ENCODE measurements around the gene HCFC1R1. TPM values are rescaled to one million over a fixed set of nuclear protein-coding genes. Genes with fewer than 3 reads are reported as not detected.
A peak's percentile ranks its signal among the peaks of the same experiment; 100 is the strongest.
"Not testable (repeated sequence)": the region's sequence is repeated elsewhere in the genome, so short reads cannot be mapped to it uniquely, and the experiment has no call there.

The HCFC1R1 gene, protein sequence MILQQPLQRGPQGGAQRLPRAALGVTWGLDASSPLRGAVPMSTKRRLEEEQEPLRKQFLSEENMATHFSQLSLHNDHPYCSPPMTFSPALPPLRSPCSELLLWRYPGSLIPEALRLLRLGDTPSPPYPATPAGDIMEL
- 100 to 1,000 TPM in 7 of 12 donors, 10 to 100 TPM in 4, not detected in 1; 82.4 to 162 (median 104) TPM for polyA plus RNA-seq (ENCODE audit: insufficient read length in 12 of 12)
- long read RNA-seq, donor 1, transcript HCFC1R1-206 (3 exons, 618 nt): minor isoform, 7 of 59 reads
- long read RNA-seq, donor 1, transcript HCFC1R1-208 (2 exons, 1,365 nt): minor isoform, 10 of 59 reads
- long read RNA-seq, donor 1, transcript HCFC1R1-201 (4 exons, 965 nt): major isoform, 37 of 59 reads
- long read RNA-seq, donor 1, partial matches to known transcripts: 0 of 59 reads
- long read RNA-seq, donor 1, other reads (novel, unspliced or antisense): 0 of 59 reads
- long read RNA-seq, donor 2, transcript HCFC1R1-201 (4 exons, 965 nt): major isoform, 52 of 96 reads
- long read RNA-seq, donor 2, transcript HCFC1R1-208 (2 exons, 1,365 nt): minor isoform, 9 of 96 reads
- long read RNA-seq, donor 2, transcript HCFC1R1-206 (3 exons, 618 nt): minor isoform, 26 of 96 reads
- long read RNA-seq, donor 2, transcript HCFC1R1-202 (3 exons, 765 nt): minor isoform, 7 of 96 reads
- long read RNA-seq, donor 2, partial matches to known transcripts: 0 of 96 reads
- long read RNA-seq, donor 2, other reads (novel, unspliced or antisense): 0 of 96 reads
- long read RNA-seq, donor 3, transcript HCFC1R1-201 (4 exons, 965 nt): major isoform, 26 of 54 reads
- long read RNA-seq, donor 3, transcript HCFC1R1-208 (2 exons, 1,365 nt): minor isoform, 6 of 54 reads
- long read RNA-seq, donor 3, transcript HCFC1R1-206 (3 exons, 618 nt): minor isoform, 15 of 54 reads
- long read RNA-seq, donor 3, transcript HCFC1R1-202 (3 exons, 765 nt): minor isoform, 7 of 54 reads
- long read RNA-seq, donor 3, partial matches to known transcripts: 0 of 54 reads
- long read RNA-seq, donor 3, other reads (novel, unspliced or antisense): 0 of 54 reads
- long read RNA-seq, donor 4, transcript HCFC1R1-206 (3 exons, 618 nt): minor isoform, 14 of 53 reads
- long read RNA-seq, donor 4, transcript HCFC1R1-201 (4 exons, 965 nt): major isoform, 29 of 53 reads
- long read RNA-seq, donor 4, transcript HCFC1R1-208 (2 exons, 1,365 nt): minor isoform, 6 of 53 reads
- long read RNA-seq, donor 4, partial matches to known transcripts: 0 of 53 reads
- long read RNA-seq, donor 4, other reads (novel, unspliced or antisense): 0 of 53 reads
- long read RNA-seq, donor 5, transcript HCFC1R1-206 (3 exons, 618 nt): minor isoform, 21 of 75 reads
- long read RNA-seq, donor 5, transcript HCFC1R1-208 (2 exons, 1,365 nt): minor isoform, 9 of 75 reads
- long read RNA-seq, donor 5, transcript HCFC1R1-201 (4 exons, 965 nt): major isoform, 40 of 75 reads
- long read RNA-seq, donor 5, partial matches to known transcripts: 0 of 75 reads
- long read RNA-seq, donor 5, other reads (novel, unspliced or antisense): 0 of 75 reads
- long read RNA-seq, donor 6, transcript HCFC1R1-206 (3 exons, 618 nt): minor isoform, 16 of 45 reads
- long read RNA-seq, donor 6, transcript HCFC1R1-201 (4 exons, 965 nt): major isoform, 18 of 45 reads
- long read RNA-seq, donor 6, transcript HCFC1R1-202 (3 exons, 765 nt): minor isoform, 6 of 45 reads
- long read RNA-seq, donor 6, partial matches to known transcripts: 0 of 45 reads
- long read RNA-seq, donor 6, other reads (novel, unspliced or antisense): 0 of 45 reads
- long read RNA-seq, donor 7, transcript HCFC1R1-208 (2 exons, 1,365 nt): minor isoform, 5 of 44 reads
- long read RNA-seq, donor 7, transcript HCFC1R1-206 (3 exons, 618 nt): major isoform, 19 of 44 reads
- long read RNA-seq, donor 7, transcript HCFC1R1-201 (4 exons, 965 nt): minor isoform, 12 of 44 reads
- long read RNA-seq, donor 7, partial matches to known transcripts: 5 of 44 reads
- long read RNA-seq, donor 7, other reads (novel, unspliced or antisense): 0 of 44 reads
- long read RNA-seq, donor 8, transcript HCFC1R1-206 (3 exons, 618 nt): minor isoform, 20 of 82 reads
- long read RNA-seq, donor 8, transcript HCFC1R1-201 (4 exons, 965 nt): major isoform, 45 of 82 reads
- long read RNA-seq, donor 8, transcript HCFC1R1-202 (3 exons, 765 nt): minor isoform, 8 of 82 reads
- long read RNA-seq, donor 8, transcript HCFC1R1-208 (2 exons, 1,365 nt): minor isoform, 9 of 82 reads
- long read RNA-seq, donor 8, partial matches to known transcripts: 0 of 82 reads
- long read RNA-seq, donor 8, other reads (novel, unspliced or antisense): 0 of 82 reads
- long read RNA-seq, donor 9, transcript HCFC1R1-206 (3 exons, 618 nt): minor isoform, 11 of 62 reads
- long read RNA-seq, donor 9, transcript HCFC1R1-201 (4 exons, 965 nt): major isoform, 43 of 62 reads
- long read RNA-seq, donor 9, partial matches to known transcripts: 0 of 62 reads
- long read RNA-seq, donor 9, other reads (novel, unspliced or antisense): 0 of 62 reads
- long read RNA-seq, donor 10, transcript HCFC1R1-202 (3 exons, 765 nt): minor isoform, 8 of 78 reads
- long read RNA-seq, donor 10, transcript HCFC1R1-201 (4 exons, 965 nt): major isoform, 45 of 78 reads
- long read RNA-seq, donor 10, transcript HCFC1R1-206 (3 exons, 618 nt): minor isoform, 14 of 78 reads
- long read RNA-seq, donor 10, transcript HCFC1R1-208 (2 exons, 1,365 nt): minor isoform, 11 of 78 reads
- long read RNA-seq, donor 10, partial matches to known transcripts: 0 of 78 reads
- long read RNA-seq, donor 10, other reads (novel, unspliced or antisense): 0 of 78 reads
- long read RNA-seq, donor 11, transcript HCFC1R1-202 (3 exons, 765 nt): minor isoform, 5 of 73 reads
- long read RNA-seq, donor 11, transcript HCFC1R1-208 (2 exons, 1,365 nt): minor isoform, 10 of 73 reads
- long read RNA-seq, donor 11, transcript HCFC1R1-201 (4 exons, 965 nt): major isoform, 35 of 73 reads
- long read RNA-seq, donor 11, transcript HCFC1R1-206 (3 exons, 618 nt): minor isoform, 23 of 73 reads
- long read RNA-seq, donor 11, partial matches to known transcripts: 0 of 73 reads
- long read RNA-seq, donor 11, other reads (novel, unspliced or antisense): 0 of 73 reads

DNA sequence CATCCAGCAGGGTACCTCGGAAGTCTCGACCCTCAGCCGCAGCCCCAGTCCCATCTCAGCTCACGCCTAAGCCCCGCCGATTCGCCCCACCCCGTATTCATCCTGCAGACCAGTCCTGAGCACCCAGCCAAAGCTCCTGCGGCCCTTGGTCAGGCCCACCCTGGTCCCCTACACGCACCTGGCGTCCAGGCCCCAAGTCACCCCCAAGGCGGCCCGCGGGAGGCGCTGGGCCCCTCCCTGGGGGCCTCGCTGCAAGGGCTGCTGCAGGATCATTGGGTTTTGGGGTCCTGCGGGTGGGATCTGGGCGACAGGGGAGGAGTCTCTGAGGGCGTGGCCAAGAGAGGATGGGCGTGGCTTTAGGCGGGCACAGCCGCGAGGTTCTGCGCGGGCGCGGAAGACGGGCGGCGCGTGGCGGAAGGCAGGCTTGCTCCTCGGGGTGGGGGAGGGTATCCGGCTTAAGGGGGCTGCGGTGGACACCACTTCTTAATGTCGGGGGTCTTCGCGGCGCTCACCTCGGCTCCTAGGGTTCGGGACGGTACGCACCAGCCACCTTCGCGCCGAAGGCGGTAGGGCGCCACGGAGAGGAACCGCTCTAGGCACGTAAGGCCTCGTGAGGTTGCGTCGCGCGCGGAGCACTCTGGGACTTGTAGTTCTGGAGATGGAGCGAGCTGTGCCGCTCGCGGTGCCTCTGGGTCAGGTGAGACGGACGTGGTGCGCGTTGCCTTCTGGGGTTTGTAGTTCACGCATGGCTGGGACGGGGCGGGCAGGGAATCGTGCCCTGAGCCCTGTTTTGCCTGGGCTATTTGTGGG lies at the start of gene HCFC1R1, which contains the start of gene THOC6:
TSS of gene HCFC1R1 (minus strand) at position 274 of the 810 bp plus-strand sequence. CDS start at position 273, 1 bp downstream.
TSS of gene THOC6 (plus strand) at position 367 of the 810 bp plus-strand sequence. CDS start at position 659, 292 bp downstream.
- peak; percentile 97 for DNase-seq

DNA sequence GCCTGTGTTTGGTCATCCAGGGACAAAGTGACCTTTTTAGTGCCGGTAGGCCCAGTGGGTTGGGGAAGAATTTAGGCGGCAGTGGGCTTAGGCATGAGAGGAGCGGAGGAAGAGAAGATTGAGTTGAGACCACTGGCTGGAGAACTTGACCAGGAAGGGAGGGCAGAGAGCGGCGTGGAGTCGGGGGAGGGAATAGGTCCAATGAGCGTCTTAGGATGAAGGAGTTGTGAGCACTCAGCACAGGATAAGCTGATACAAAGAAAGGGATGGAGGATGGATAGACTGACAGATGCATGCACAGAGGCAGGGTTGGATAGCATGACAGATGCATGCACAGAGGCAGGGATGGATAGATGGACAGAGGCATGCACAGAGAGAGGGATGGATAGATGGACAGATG lies 49.7 kb upstream of the HCFC1R1 start:
- no peak for DNase-seq

DNA sequence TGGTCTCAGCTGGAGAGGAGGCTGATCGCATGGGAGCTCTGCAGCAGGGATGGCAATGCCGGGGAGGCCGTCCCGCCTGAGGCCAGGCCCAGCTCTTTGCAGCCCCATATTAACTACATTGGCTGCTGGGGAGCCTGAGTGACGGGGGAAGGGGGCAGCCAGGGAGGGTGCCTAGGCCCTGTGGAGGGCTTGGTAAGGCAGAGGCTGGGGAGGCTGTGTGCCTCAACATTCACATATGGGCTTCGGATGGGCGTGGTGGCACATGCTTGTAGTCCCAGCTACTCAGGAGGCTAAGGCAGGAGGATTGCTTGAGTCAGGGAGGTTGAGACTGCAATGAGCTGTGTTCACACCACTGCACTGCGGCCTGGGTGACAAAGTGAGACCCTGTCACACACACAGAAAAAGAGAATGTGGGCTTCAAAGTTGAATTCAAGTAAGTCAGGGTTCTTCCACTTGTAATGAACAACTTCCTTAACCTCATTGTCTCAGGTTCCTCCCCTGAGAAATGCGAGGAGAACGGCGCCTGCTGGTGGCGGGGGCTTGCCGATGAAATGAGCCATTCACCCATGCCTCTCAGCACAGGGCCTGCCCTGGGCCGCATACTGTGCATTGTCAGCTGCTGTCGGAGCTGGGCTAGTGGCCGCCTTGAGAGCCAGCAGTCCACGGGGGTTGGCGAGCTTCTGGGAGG lies 49.0 kb upstream of the HCFC1R1 start:
- DNase-seq: not testable (repeated sequence)

DNA sequence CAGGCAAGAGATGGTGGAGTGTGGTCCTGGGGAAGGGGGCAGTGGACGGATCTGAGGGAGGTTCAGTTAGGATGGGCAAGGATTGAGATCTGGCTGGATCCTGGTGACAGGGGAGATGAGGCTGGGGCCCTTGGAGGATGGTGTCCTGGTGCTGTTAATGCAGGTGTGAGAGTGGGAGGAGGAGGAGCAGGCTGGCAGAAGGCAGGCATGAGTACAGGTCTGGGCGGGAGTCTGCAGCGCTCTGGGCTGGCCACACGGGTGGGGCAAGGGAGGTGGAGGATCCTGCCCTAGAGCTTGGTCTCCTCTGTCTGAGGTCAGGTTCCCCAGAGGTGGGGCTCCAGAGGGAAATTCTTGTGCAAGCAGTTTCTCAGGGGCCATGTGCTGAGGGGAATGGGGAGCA lies 48.4 kb upstream of the HCFC1R1 start:
- not testable (repeated sequence) for DNase-seq

DNA sequence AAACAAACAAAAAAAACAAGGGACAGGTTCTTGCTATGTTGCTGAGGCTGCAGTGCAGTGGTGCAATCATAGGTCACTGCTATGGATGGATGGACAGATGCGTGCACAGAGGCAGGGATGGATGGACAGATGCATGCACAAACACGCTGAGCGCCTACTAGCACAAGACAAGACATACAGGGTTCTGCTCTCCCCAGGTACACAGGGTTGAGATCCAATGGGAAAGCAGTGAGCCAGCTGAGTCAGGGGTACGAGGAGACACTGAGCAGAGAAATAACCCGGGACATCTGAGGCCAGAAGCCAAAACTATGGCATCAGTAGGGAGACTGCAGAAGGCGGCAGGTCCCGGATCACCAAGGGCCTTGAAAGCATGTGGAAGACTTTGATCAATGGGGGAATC lies 47.9 kb upstream of the HCFC1R1 start:
- no peak for DNase-seq

DNA sequence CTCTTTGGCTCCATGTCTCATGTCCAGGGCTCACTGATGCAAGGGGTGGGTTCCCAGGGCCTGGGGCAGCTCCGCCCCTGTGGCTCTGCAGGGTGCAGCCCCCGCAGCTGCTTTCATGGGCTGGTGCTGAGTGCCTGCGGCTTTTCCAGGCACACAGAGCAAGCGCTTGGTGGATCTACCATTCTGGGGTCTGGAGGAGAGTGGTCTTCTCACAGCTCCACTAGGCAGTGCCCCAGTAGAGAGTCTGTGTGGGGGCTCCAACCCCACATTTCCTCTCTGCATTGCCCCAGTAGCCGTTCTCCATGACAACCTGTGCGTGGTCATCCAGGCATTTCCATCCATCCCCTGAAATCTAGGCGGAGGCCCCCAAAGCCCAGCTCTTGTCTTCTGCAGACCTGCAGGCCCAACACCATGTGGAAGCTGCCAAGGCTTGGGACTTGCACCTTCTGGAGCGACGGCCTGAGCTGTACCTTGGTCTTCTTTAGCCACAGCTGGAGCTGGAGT lies 46.9 kb upstream of the HCFC1R1 start:
- DNase-seq: no peak

DNA sequence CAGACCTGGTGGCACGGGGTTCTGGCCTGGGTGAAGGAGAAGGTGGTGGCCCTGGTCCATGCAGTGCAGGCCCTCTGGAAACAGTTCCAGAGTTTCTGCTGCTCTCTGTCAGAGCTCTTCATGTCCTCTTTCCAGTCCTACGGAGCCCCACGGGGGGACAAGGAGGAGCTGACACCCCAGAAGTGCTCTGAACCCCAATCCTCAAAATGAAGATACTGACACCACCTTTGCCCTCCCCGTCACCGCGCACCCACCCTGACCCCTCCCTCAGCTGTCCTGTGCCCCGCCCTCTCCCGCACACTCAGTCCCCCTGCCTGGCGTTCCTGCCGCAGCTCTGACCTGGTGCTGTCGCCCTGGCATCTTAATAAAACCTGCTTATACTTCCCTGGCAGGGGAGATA lies 45.4 kb upstream of the HCFC1R1 start:
- not testable (repeated sequence) for DNase-seq

DNA sequence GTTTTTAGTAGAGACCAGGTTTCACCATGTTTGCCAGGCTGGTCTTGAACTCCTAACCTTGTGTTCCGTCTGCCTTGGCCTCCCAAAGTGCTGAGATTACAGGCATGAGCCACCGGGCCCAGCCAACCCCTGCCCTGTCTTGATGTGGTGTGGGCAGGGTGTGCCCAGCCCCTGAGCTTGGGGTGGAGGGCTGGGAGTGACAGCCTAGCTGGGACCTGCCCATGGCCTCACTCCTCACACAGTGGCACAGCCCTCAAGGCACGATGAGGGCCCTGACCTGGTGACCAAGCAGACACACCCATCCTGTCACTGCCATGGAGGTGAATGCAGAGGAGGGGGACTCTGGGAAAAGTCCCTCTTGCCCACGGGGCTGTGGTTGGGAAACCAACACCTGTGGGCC lies 44.7 kb upstream of the HCFC1R1 start:
- no peak for DNase-seq

DNA sequence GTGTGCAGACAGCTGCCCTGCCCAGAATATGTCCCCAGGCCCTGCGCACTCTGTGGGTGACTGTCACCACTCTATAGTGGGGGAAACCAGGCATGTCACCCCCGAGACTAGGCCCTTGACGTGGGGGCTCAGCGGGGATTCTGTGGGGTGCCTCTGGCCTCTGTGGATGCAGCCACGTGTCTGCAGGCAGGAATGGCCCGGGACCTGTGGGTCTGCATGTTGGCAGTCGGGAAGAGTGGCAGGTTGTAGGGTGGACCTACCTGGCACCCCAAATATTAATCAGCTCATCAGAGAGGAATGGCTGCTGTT lies 42.7 kb upstream of the HCFC1R1 start:
- DNase-seq: no peak

DNA sequence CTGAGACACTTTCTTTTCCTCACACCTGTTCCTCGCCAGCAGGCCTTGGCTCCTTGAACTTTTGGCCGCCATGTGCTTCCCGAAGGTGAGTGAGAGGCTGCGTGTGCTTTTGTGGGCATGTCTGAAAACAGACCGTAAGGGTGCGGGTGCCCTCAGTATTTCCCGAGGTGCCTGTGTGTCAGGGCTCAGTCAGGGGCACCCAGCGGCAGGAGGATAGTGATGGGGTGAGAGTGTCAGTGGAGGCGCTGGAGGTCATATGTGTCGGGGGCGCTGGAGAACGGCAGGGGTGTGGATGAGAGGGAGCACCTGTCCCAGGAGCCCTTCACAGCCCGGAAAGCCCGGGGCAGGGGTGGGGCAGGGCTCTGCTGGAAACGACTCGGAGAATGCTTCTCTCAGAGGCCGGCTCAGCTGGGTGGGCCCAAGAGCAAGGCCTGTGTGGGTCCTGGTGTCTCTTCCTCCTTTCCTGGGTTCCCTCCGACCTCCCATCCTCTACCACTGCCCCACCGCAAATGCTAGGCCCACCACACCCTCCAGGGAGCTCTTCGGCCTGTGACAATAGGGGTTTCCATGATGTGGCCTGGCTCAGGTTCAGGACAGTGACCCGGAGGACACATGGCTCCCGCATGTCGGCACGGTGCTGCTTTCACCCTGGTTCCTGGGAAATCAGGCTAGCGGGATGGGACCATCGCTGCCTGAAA lies 42.1 kb upstream of the HCFC1R1 start:
- no peak for DNase-seq

DNA sequence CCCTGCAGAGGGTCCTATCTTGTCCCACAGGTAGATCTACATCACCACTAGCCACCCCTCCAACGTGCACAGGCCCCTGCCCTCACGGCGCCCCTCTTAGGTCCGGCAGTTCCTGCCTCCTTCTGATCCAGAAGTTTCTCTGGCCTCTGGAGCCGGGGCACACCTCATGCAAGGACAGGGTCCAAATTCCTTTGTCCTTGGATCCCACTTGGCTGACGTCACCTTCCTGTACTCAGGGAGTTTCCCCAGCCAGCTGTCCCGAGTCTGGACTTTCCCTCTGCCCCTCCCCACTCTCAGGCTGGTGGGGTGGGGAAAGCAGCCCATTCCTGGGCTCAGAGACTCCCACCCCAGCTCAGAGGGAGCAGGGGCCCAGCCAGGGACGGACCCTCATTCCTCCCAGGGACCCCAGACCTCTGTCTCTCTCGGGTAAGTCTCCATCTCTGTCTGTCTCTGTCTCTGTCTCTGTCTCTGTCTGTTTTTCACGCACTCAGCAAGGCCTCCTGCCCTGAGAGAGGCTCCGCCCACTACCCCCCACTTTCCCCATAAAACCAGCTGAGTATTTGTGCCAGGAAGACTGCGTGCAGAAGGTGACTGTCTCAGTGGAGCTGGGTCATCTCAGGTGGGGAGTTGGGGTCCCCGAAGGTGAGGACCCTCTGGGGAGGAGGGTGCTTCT lies 41.5 kb upstream of the HCFC1R1 start, which contains the start of gene IL32:
TSS of gene IL32 (plus strand) at position 572 of the 673 bp plus-strand sequence. CDS start 172 bp downstream, outside the sequence.
- DNase-seq: peak; percentile 79

DNA sequence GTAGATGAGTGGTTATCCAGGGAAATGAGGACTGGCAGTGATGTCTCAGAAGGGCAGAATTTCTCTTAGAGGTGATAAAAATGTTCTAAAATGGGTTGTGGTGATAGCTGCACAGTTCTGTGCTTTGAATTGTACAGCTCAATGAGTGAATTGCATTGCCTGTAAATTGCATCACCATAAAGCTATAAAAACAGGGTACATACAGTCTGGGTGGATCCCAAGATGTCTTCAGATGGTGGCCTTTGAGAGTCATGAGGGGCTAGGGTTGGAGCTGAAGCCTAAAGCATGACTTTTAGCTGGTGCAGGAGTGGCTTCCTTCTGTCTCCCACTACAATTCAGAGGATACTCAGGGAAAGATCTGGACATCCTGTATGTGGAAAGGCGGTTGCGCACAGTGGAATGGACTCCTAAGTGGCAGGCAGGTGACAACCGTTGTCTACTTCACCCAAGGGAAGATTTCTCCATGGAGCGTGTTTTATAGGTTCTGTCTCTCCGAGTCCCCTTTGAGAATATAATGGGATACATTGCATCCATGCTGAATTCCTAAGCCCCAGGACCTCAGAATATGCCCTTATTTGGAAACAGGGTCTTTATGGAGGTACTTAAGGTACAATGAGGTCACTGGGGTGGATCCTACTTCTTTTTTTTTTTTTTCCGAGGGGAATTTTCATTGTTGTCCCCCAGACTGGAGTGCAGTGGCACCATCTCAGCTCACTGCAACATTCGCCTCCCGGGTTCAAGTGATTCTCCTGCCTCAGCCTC lies 40.1 kb upstream of the HCFC1R1 start:
- DNase-seq: no peak

DNA sequence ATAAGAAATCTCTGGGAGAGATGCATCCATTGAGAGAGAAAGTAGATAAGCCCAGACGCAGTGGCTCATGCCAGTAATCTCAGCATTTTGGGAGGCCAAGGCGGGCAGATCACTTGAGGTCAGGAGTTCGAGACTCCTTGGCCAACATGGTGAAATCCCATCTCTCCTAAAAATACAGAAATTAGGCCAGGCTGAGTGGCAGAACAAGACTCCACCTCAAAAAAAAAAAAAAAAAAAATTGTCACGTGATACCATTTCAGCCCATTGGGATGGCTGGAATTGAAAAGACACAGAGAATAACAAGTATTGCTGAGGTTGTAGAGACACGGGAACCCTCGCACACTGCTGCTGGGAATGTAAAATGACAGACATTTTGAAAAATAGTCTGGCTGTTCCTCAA lies 38.8 kb upstream of the HCFC1R1 start:
- DNase-seq: no peak
